GM12878 (cell line): ENCODE measurements around the gene CACNG5. TPM values are rescaled to one million over a fixed set of nuclear protein-coding genes. Genes with fewer than 3 reads are reported as not detected.
A peak's percentile ranks its signal among the peaks of the same experiment; 100 is the strongest.

Experiments
- ATAC-seq: fragments of 200-7000 bp; cut with Tn5 transposase; 3 replicates; pipeline ENCODE4 v1.9.1; 2020; ENCODE audit warnings: mild to moderate bottlenecking, moderate library complexity
- BruUV-seq: library from RNA; stranded (reverse); fragments of 400-500 nt; replicated peaks from 2 replicates; lab custom pipeline; 2021; lab: Mats Ljungman, UMichigan
- CTCF ChIA-PET: fragments of 300-600 bp; sonication (Branson Sonifier 250); formaldehyde crosslinking; extraction: SDS; loops from one replicate; lab custom pipeline; 2021; ENCODE audit warnings: inconsistent platforms; lab: Yijun Ruan, JAX
- POLR2A ChIA-PET: fragments of 350-600 bp; formaldehyde crosslinking; extraction: SDS; loops from one replicate; lab custom pipeline; 2021; ENCODE audit warnings: inconsistent platforms; lab: Charles Lee
- RAD21 ChIA-PET: fragments of 300-600 bp; sonication (Branson Sonifier 250); formaldehyde crosslinking; loops from one replicate; lab custom pipeline; 2023; ENCODE audit warnings: antibody characterized with exemption; ENCODE audit not compliant: unreplicated experiment; lab: Charles Lee
- SMC1A ChIA-PET: fragments of 300-600 bp; sonication (Branson Sonifier 250); formaldehyde crosslinking; loops from one replicate; lab custom pipeline; 2023; ENCODE audit not compliant: unreplicated experiment, uncharacterized antibody; lab: Charles Lee
- DNase-seq: peaks from one replicate; pipeline ENCODE4 v3.0.0-alpha.2; 2011; ENCODE audit warnings: low read depth, low spot score
- FAIRE-seq: peaks from 3 replicates; lab custom pipeline; 2011; peaks lifted over from hg19 to GRCh38; lab: Jason Lieb, UNC
- H2AFZ ChIP-seq: 2 replicates; pipeline ENCODE4 v1.6.0; 2011; ENCODE audit warnings: low read depth, low read length, control low read depth; ENCODE audit not compliant: control insufficient read depth
- H3K27ac ChIP-seq: 2 replicates; pipeline ENCODE4 v1.5.1; 2011; ENCODE audit warnings: control low read depth; ENCODE audit not compliant: control insufficient read depth, insufficient read depth
- H3K27me3 ChIP-seq, 2 experiments: replicated peaks in 1 of 2; 2 replicates each; pipeline versions ENCODE4 v1.6.0 to v1.6.1; 2011; ENCODE audit warnings: low read length in 1 of 2; ENCODE audit not compliant: control insufficient read depth in 2 of 2, insufficient read depth in 2 of 2
- H3K36me3 ChIP-seq, 2 experiments: 2 replicates each; pipeline ENCODE4 v1.5.1; 2011; ENCODE audit warnings: low read length in 1 of 2; ENCODE audit not compliant: control insufficient read depth in 2 of 2, insufficient read depth in 2 of 2
- H3K4me1 ChIP-seq: 2 replicates; pipeline ENCODE4 v1.6.1; 2011; ENCODE audit warnings: mild to moderate bottlenecking, low read length, moderate library complexity, mixed read lengths; ENCODE audit not compliant: control insufficient read depth, insufficient read depth
- H3K4me2 ChIP-seq: 2 replicates; pipeline ENCODE4 v1.6.0; 2011; ENCODE audit warnings: control low read depth; ENCODE audit not compliant: control insufficient read depth, insufficient read depth
- H3K4me3 ChIP-seq: fragments of 200-600 bp; sonication (generic); 2 replicates; pipeline ENCODE4 v1.5.1; 2016
- H3K79me2 ChIP-seq: 2 replicates; pipeline ENCODE4 v1.6.0; 2011; ENCODE audit warnings: low read length; ENCODE audit not compliant: control insufficient read depth, insufficient read depth
- H3K9ac ChIP-seq: 2 replicates; pipeline ENCODE4 v1.8.0; 2011; ENCODE audit warnings: low read length, control low read depth, mixed read lengths; ENCODE audit not compliant: control insufficient read depth, insufficient read depth
- H3K9me3 ChIP-seq: replicated peaks from 3 replicates; pipeline ENCODE4 v1.5.1; 2011; ENCODE audit warnings: mild to moderate bottlenecking, low read length; ENCODE audit not compliant: control insufficient read depth, insufficient read depth
- H4K20me1 ChIP-seq: 2 replicates; pipeline ENCODE4 v1.6.0; 2011; ENCODE audit not compliant: control insufficient read depth, insufficient read depth
- CEBPZ ChIP-seq: fragments of 150-350 bp; IDR thresholded peaks from 2 replicates; pipeline ENCODE4 v1.6.1; 2016; ENCODE audit warnings: low read depth, low read length
- CUX1 ChIP-seq: IDR thresholded peaks from 2 replicates; pipeline ENCODE4 v1.6.1; 2012; ENCODE audit warnings: improper control_type of control experiment, low read depth, low read length; ENCODE audit not compliant: insufficient replicate concordance
- FOXM1 ChIP-seq: IDR thresholded peaks from 2 replicates; pipeline ENCODE4 v1.6.1; 2012; ENCODE audit warnings: low read depth, mild to moderate bottlenecking, inconsistent platforms, low read length, moderate library complexity
- RAD21 ChIP-seq: IDR thresholded peaks from 2 replicates; pipeline ENCODE4 v1.6.1; 2011; ENCODE audit warnings: mild to moderate bottlenecking, low read depth, low read length, moderate library complexity; ENCODE audit not compliant: insufficient read depth
- RUNX3 ChIP-seq: IDR thresholded peaks from 2 replicates; pipeline ENCODE4 v1.6.1; 2012; ENCODE audit warnings: low read length, inconsistent platforms
- STAT1 ChIP-seq: fragments of 450-650 bp; conservative IDR thresholded peaks from 2 replicates; pipeline ENCODE4 v1.6.1; 2014; ENCODE audit warnings: antibody characterized with exemption, mild to moderate bottlenecking
- ZNF207 ChIP-seq: fragments of 450-650 bp; IDR thresholded peaks from 2 replicates; pipeline ENCODE4 v1.6.1; 2014; ENCODE audit warnings: antibody characterized with exemption, mild to moderate bottlenecking, borderline replicate concordance
- ZNF687 ChIP-seq: fragments of 450-650 bp; IDR thresholded peaks from 2 replicates; pipeline ENCODE4 v1.6.1; 2017; ENCODE audit warnings: mild to moderate bottlenecking, moderate library complexity
- WGBS: methylation state at CpG from one replicate; pipeline ENCODE4 v1.1.6; 2016; ENCODE audit warnings: low lambda C conversion rate; ENCODE audit not compliant: insufficient replicate concordance, insufficient coverage; ENCODE audit errors: missing lambda C conversion rate; 5-methylcytosine and 5-hydroxymethylcytosine counted together
- in situ Hi-C: fragments of 300-500 bp; cut with MboI; formaldehyde crosslinking; loops from 9 replicates; pipeline ENCODE4 v1.14.3; 2018; ENCODE audit warnings: mixed read lengths
- intact Hi-C: fragments of 100-400 bp; cut with micrococcal nuclease; formaldehyde crosslinking; loops from one replicate; pipeline ENCODE4 v1.14.2; 2022; ENCODE audit not compliant: unreplicated experiment
- polyA plus RNA-seq, 11 experiments: library from polyadenylated mRNA; depleted of rRNA in 4 of 11; unstranded in 6 of 11; stranded (reverse) in 5 of 11; fragments of >200 nt; fragmentation: Nextera tagmentation in 4 of 11; fragmentation: Illumina TruSeq in 1 of 11; extraction: Ambion mirVana in 4 of 11; extraction: Trizol in 1 of 11; gene quantifications; 1 replicate in 1 of 11; 2 replicates in 10 of 11; pipeline versions ENCODE4 v1.2.1 to v1.2.3, GENCODE V29; 2011 to 2016; ENCODE audit warnings: inconsistent platforms in 2 of 11, missing spikeins in 2 of 11, low read depth in 1 of 11
- total RNA-seq, 4 experiments: library from RNA; depleted of rRNA in 3 of 4; stranded (reverse); fragments of >200 nt in 3 of 4; fragmentation: Illumina TruSeq in 1 of 4; extraction: Trizol in 1 of 4; gene quantifications; 2 replicates each; pipeline versions ENCODE4 v1.2.1 to v1.2.3, GENCODE V29; 2013 to 2021

The CACNG5 gene
- total and polyA plus RNA-seq, 10 of the 15 experiments (the other 5 are each of a cell fraction or from before 2014, with no cell fraction given) = not detected

GRCh38 chr17:66906321-66907278 is 71.7 kb downstream of the CACNG5 start:
- Histone ChIP-seq H3K9ac (no peak overlapping the region), H3K79me2 (no peaks in the 10 kb centered on the region), H4K20me1 (no peaks in the 10 kb centered on the region), H2AFZ (peak overlapping the region; percentile 73), H3K4me1 (no peaks in the 10 kb centered on the region), H3K4me2 (no peak overlapping the region), H3K27ac (no peak overlapping the region), H3K9me3 (no peaks in the 10 kb centered on the region), H3K27me3 (no peaks in the 10 kb centered on the region; a peak in 1 of 4 replicates), H3K36me3 (no peaks in the 10 kb centered on the region), H3K4me3 (no peak overlapping the region)
- 35% methylated on average over 20 of the region's 20 CpGs for WGBS
- in situ Hi-C loops (loop anchor here (5.0 to 10.0 kb wide), 2 partner anchors 189 to 652 kb away; no protein-coding TSS in a partner anchor), intact Hi-C loops (loop anchor here (1.0 to 5.0 kb wide), 5 partner anchors 176 to 704 kb away; no protein-coding TSS in a partner anchor)
- ChIA-PET CTCF (interaction anchor here (0.5 to 2.9 kb wide), 5 partner anchors 169 to 192 kb away, joined by 3 to 16 read pairs (median 9); no protein-coding TSS in a partner anchor), POLR2A (no interaction called here), RAD21 (no interaction called here), SMC1A (interaction anchor here (2.2 to 2.6 kb wide), 2 partner anchors 189 to 192 kb away, joined by 6 to 13 read pairs; no protein-coding TSS in a partner anchor)
- DNase-seq (peak; percentile 25), FAIRE-seq (peak; percentile 78), ATAC-seq (peak; percentile 83)
- no TSS peak for BruUV-seq
- TF ChIP-seq FOXM1 (peak; percentile 43; the same call in 1 of the 2 replicates), ZNF207 (no peak), ZNF687 (peak; percentile 56; the same call in 1 of the 2 replicates), STAT1 (no peak), CEBPZ (no peak), RAD21 (peak; percentile 77), RUNX3 (0 out of 2 replicates have a peak, but pooled peaks have one; percentile 8), CUX1 (no peak)
